H1 (cell line): ENCODE data around the gene RASGRP4. TPM values are rescaled to one million over a fixed set of nuclear protein-coding genes. Genes with fewer than 3 reads are reported as not detected.

Experiments
- CHD7 ChIP-seq: fragments of 300-600 bp; sonication (generic); IDR thresholded peaks from 2 replicates; pipeline ENCODE4 v1.7.1; 2012; ENCODE audit warnings: low read length, moderate library complexity, mild to moderate bottlenecking, inconsistent platforms; ENCODE audit not compliant: insufficient replicate concordance
- FOSL1 ChIP-seq: IDR thresholded peaks from 2 replicates; pipeline ENCODE4 v1.6.1; 2011; ENCODE audit warnings: mild to moderate bottlenecking, low read depth, low read length, moderate library complexity; ENCODE audit not compliant: insufficient read depth
- JUN ChIP-seq: IDR thresholded peaks from 2 replicates; pipeline ENCODE4 v1.6.1; 2011; ENCODE audit warnings: low read depth, mild to moderate bottlenecking, improper control_type of control experiment, low read length
- MAFK ChIP-seq: IDR thresholded peaks from 2 replicates; pipeline ENCODE4 v1.6.1; 2012; ENCODE audit warnings: low read depth, mild to moderate bottlenecking, improper control_type of control experiment, low read length
- MAX ChIP-seq: IDR thresholded peaks from 2 replicates; pipeline ENCODE4 v1.6.1; 2012; ENCODE audit warnings: inconsistent platforms
- NANOG ChIP-seq: IDR thresholded peaks from 2 replicates; pipeline ENCODE4 v1.6.1; 2011; ENCODE audit warnings: low read length, low read depth, mild to moderate bottlenecking, inconsistent platforms; ENCODE audit not compliant: insufficient read depth, poor library complexity, severe bottlenecking
- POLR2AphosphoS5 ChIP-seq: IDR thresholded peaks from 2 replicates; pipeline ENCODE4 v1.6.1; 2011; ENCODE audit warnings: low read depth, low read length
- SP2 ChIP-seq: IDR thresholded peaks from 2 replicates; pipeline ENCODE4 v1.6.1; 2012; ENCODE audit warnings: mild to moderate bottlenecking, low read length, inconsistent platforms
- polyA plus RNA-seq, 7 experiments: library from polyadenylated mRNA; depleted of rRNA in 3 of 7; stranded (reverse) in 5 of 7; unstranded in 2 of 7; fragments of >200 nt in 5 of 7; fragments of 200-250 nt in 2 of 7; gene quantifications; 1 replicate in 5 of 7; 2 replicates in 1 of 7; 4 replicates in 1 of 7; pipeline versions ENCODE4 v1.2.1 to v1.2.3, GENCODE V29; 2011 to 2013; ENCODE audit warnings: missing spikeins in 2 of 7, mixed read lengths in 2 of 7
- total RNA-seq: library from RNA; stranded (reverse); fragmentation: NEBNext Ultra II Directional; extraction: Animal tissue kit (Norgen Biotek cat#: 25700); gene quantifications from 2 replicates; pipeline ENCODE4 v1.2.1, GENCODE V29; 2021

Gene RASGRP4
- total and polyA plus RNA-seq, 2 of the 8 experiments (the other 6 are each of a cell fraction or from before 2014, with no cell fraction given) = 1.9 to 3.1 TPM

DNA sequence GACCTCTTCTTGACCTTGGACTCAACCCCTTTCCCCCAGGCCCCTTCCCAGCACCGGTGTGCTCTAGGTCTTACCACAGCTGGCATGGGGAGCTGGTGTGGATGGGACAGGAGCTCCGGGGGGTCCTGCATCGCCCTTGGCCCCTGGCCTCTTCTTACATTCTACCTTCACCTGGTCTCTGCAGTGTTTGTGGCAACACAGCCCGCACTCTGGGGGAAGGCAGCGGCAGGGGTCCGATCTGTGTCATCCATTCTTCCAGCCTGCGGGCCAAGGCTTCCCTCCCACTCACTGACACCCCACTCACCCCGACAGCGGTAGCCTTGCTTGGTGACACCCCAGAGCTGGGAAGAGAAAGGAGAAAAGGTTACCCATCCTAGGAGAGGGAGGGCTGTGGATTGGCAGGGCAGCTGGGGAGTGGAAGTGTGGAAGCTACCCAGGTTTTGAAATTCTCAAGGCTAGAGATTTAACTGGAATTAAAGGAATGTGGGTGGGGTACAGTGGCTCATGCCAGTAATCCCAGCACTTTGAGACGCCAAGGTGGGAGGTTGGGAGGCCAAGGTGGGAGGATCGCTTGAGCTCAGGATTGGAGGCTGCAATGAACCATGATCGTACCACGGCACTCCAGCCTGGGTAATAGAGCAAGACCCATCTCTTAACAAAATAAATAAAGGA lies 14.8 kb downstream of the RASGRP4 start (continued):
- TF ChIP-seq CHD7 = no peak
- no peak for TF ChIP-seq SP2
- no peak for TF ChIP-seq POLR2AphosphoS5
- no peak for TF ChIP-seq JUN
- TF ChIP-seq MAFK = no peak
- no peak for TF ChIP-seq MAX
- no peak for TF ChIP-seq FOSL1
- no peak for TF ChIP-seq NANOG
- TF ChIP-seq, all 59 proteins: peak for 0
